ENCODE data around the gene ADGRG3. TPM values are rescaled to one million over a fixed set of nuclear protein-coding genes. Genes with fewer than 3 reads are reported as not detected.

ADGRG3 gene
- polyA plus RNA-seq, 1 donor (not counting 4 experiments of a cell fraction or from before 2014, with no cell fraction given), result not detected

DNA sequence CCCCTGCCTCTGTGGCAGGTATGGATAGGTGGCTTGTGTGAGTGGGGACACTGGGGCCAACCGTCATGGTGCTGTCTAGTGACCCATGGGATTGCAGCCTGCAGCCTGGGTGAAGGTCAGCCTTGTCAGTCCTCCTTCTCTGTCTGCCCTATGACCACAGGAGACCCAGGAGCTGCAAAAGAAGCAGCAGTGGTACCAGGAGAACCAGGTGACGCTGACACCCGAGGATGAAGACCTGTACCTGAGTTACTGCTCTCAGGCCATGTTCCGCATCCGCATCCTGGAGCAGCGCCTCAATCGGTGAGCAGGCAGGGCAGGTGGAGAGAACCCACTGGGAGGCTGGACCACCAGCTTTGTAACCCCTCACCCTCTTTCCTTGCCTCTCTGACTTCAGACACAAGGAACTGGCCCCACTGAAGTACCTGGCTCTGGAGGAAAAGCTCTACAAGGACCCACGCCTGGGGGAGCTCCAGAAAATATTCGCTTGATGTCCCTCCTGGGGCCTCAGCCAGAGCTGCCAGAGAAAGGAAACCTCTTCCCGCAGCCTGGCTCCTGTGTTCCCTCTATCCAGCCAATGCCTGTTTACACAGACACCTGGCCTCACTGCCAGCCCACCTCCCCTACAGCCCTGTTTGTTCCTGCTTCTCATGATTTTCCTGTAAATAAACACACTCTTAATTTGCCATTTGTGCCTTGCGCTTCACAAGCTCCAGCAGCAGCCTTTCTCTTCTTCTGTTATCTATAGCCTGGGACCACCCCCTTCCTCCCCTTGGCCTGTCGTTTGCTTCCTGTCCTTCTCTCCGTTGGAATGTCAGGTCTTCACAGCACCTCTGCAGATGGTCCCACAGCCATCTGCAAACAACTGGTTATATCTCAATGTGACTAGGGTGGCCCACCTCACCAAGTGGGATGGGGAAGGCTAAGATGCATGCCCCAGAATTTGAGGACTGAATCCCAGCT, 62.9 kb downstream of the ADGRG3 start:
- H3K9ac ChIP-seq (ENCODE audit: control insufficient read depth, extremely low read depth, insufficient read depth, low read length), result no peak overlapping the region
- no peak overlapping the region for H2AFZ ChIP-seq (ENCODE audit: control insufficient read depth, low read length)
- H3K36me3 ChIP-seq (ENCODE audit: control insufficient read depth in 2 of 2, extremely low read depth in 1 of 2, insufficient read depth in 2 of 2, low read length in 2 of 2), result no peaks in the 10 kb centered on the region
- no peak overlapping the region for H3K27ac ChIP-seq (ENCODE audit: control insufficient read depth, insufficient read depth, low read length)
- no peaks in the 10 kb centered on the region for H3K79me2 ChIP-seq (ENCODE audit: control insufficient read depth, insufficient read depth, low read length)
- peaks cover 5% of the 10 kb centered on the region for H3K4me1 ChIP-seq (ENCODE audit: control insufficient read depth, extremely low read depth, insufficient read depth, low read length)
- FAIRE-seq (no peak), DNase-seq (ENCODE audit: low read depth, low spot score) (no peak)
- no peaks in the 10 kb centered on the region for H3K9me1 ChIP-seq (ENCODE audit: control insufficient read depth, extremely low read depth, insufficient read depth, low read length)
- H3K9me3 ChIP-seq (ENCODE audit: control insufficient read depth, low read depth, low read length), result no peaks in the 10 kb centered on the region
- H3K4me2 ChIP-seq (ENCODE audit: control insufficient read depth, extremely low read depth, insufficient read depth, low read depth, low read length), result no peak overlapping the region
- no peaks in the 10 kb centered on the region for H4K20me1 ChIP-seq (ENCODE audit: control insufficient read depth, extremely low read depth, insufficient read depth, low read length)
- no peaks in the 10 kb centered on the region for H3K27me3 ChIP-seq (ENCODE audit: control insufficient read depth, extremely low read depth, insufficient read depth, low read length)
- TF ChIP-seq EZH2 (IDR thresholded peaks at IDR 0.05; ENCODE audit: low read length), result no peak
- TF ChIP-seq, protein P1, sequence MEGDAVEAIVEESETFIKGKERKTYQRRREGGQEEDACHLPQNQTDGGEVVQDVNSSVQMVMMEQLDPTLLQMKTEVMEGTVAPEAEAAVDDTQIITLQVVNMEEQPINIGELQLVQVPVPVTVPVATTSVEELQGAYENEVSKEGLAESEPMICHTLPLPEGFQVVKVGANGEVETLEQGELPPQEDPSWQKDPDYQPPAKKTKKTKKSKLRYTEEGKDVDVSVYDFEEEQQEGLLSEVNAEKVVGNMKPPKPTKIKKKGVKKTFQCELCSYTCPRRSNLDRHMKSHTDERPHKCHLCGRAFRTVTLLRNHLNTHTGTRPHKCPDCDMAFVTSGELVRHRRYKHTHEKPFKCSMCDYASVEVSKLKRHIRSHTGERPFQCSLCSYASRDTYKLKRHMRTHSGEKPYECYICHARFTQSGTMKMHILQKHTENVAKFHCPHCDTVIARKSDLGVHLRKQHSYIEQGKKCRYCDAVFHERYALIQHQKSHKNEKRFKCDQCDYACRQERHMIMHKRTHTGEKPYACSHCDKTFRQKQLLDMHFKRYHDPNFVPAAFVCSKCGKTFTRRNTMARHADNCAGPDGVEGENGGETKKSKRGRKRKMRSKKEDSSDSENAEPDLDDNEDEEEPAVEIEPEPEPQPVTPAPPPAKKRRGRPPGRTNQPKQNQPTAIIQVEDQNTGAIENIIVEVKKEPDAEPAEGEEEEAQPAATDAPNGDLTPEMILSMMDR (optimal IDR thresholded peaks at IDR 0.05 in 1 of 3, IDR thresholded peaks at IDR 0.05 in 1 of 3, conservative IDR thresholded peaks at IDR 0.05 in 1 of 3; ENCODE audit: extremely low read depth in 1 of 3, insufficient read depth in 2 of 3, low read length in 3 of 3), result no peak
- dilution Hi-C loops (cut with MboI; ENCODE audit: extremely low pct_ligation_motif_present, low sequenced_read_pairs), result no loop called here
- H3K4me3 ChIP-seq (ENCODE audit: control insufficient read depth in 2 of 3, extremely low read depth in 1 of 3, insufficient read depth in 2 of 3, low read depth in 1 of 3, low read length in 3 of 3), result no peak overlapping the region

- dilution Hi-C loops (cut with MboI; ENCODE audit: extremely low pct_ligation_motif_present, low sequenced_read_pairs), result no loop called here
- H2AFZ ChIP-seq (ENCODE audit: control insufficient read depth, low read length), result no peak overlapping the region
- no peaks in the 10 kb centered on the region for H3K9me1 ChIP-seq (ENCODE audit: control insufficient read depth, extremely low read depth, insufficient read depth, low read length)
- H3K9ac ChIP-seq (ENCODE audit: control insufficient read depth, extremely low read depth, insufficient read depth, low read length), result no peak overlapping the region
- no peak for FAIRE-seq
- H3K36me3 ChIP-seq (ENCODE audit: control insufficient read depth in 2 of 2, extremely low read depth in 1 of 2, insufficient read depth in 2 of 2, low read length in 2 of 2), result peaks cover 0 to 4% of the 10 kb centered on the region in 2 experiments
- H3K4me3 ChIP-seq (ENCODE audit: control insufficient read depth in 2 of 3, extremely low read depth in 1 of 3, insufficient read depth in 2 of 3, low read depth in 1 of 3, low read length in 3 of 3), result no peak overlapping the region
- no peak overlapping the region for H3K4me2 ChIP-seq (ENCODE audit: control insufficient read depth, extremely low read depth, insufficient read depth, low read depth, low read length)
- no peaks in the 10 kb centered on the region for H3K9me3 ChIP-seq (ENCODE audit: control insufficient read depth, low read depth, low read length)
- no peak overlapping the region for H3K27ac ChIP-seq (ENCODE audit: control insufficient read depth, insufficient read depth, low read length)
- no peaks in the 10 kb centered on the region for H4K20me1 ChIP-seq (ENCODE audit: control insufficient read depth, extremely low read depth, insufficient read depth, low read length)
- H3K79me2 ChIP-seq (ENCODE audit: control insufficient read depth, insufficient read depth, low read length), result peaks cover under 1% of the 10 kb centered on the region
- TF ChIP-seq EZH2 (IDR thresholded peaks at IDR 0.05; ENCODE audit: low read length), result no peak
- TF ChIP-seq, protein P1 (optimal IDR thresholded peaks at IDR 0.05 in 1 of 3, IDR thresholded peaks at IDR 0.05 in 1 of 3, conservative IDR thresholded peaks at IDR 0.05 in 1 of 3; ENCODE audit: extremely low read depth in 1 of 3, insufficient read depth in 2 of 3, low read length in 3 of 3), result no peak
- no peaks in the 10 kb centered on the region for H3K27me3 ChIP-seq (ENCODE audit: control insufficient read depth, extremely low read depth, insufficient read depth, low read length)
- no peak for DNase-seq (ENCODE audit: low read depth, low spot score)
- H3K4me1 ChIP-seq (ENCODE audit: control insufficient read depth, extremely low read depth, insufficient read depth, low read length), result peaks cover 14% of the 10 kb centered on the region
These were observed 63.9 kb downstream of the ADGRG3 start for GRCh38 chr16:57732037-57732436.
